Measurements from ENCODE around the gene RIIAD1.

- TF ChIP-seq ZNF274 (IDR thresholded peaks at IDR 0.05; ENCODE audit: low read depth, low read length) = no peak
- TF ChIP-seq YY1 (IDR thresholded peaks at IDR 0.05; ENCODE audit: insufficient read depth, insufficient read length) = no peak
Observed at GRCh38 chr1:151718666-151719065, 2.7 kb upstream of the RIIAD1 start.
